G401 (cell line): ENCODE data around the gene C3. TPM values are rescaled to one million over a fixed set of nuclear protein-coding genes. Genes with fewer than 3 reads are reported as not detected.
A peak's percentile ranks its signal among the peaks of the same experiment; 100 is the strongest.
"Not testable (repeated sequence)": the region's sequence is repeated elsewhere in the genome, so short reads cannot be mapped to it uniquely, and the experiment has no call there.

Experiments
- DNase-seq: peaks from one replicate; pipeline ENCODE4 v3.0.0-alpha.2; 2015; ENCODE audit warnings: low spot score
- in situ Hi-C: cut with HindIII; loops from 2 replicates; pipeline ENCODE4 v1.10.0; 2016; ENCODE audit warnings: low sequenced_read_pairs, mixed read lengths
- total RNA-seq: library from RNA; depleted of rRNA; stranded (reverse); fragments of >200 nt; shearing (Covaris generic); gene quantifications from 2 replicates; pipeline ENCODE4 v1.2.3, GENCODE V29; 2014; rRNA removed

The C3 gene
- total RNA-seq, 1 experiment from 2014 or later = 2.1 TPM

GRCh38 chr19:6651965-6652804 lies 68.3 kb downstream of the C3 start:
- DNase-seq = no peak
- in situ Hi-C loops = no loop called here

DNA sequence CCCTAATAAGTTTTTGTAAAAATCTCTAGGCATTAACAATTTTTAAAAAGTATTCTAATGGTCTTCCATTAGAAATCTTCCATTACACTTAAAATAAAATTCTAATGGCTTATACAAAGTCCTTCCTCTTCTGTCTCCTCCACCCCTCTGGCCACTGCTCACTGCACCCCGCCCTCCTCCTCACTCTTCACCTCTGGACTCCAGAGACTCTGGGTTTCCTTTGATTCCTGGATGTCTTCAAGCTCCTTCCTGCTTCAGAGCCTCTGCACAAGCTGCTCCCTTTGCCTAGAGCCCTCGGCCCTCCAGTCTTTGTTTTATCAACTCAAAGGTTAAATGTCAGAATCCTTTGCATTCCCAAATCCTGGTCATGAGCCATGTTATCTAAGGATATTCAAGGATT lies 71.3 kb downstream of the C3 start:
- DNase-seq = no peak
- in situ Hi-C loops = no loop called here

DNA sequence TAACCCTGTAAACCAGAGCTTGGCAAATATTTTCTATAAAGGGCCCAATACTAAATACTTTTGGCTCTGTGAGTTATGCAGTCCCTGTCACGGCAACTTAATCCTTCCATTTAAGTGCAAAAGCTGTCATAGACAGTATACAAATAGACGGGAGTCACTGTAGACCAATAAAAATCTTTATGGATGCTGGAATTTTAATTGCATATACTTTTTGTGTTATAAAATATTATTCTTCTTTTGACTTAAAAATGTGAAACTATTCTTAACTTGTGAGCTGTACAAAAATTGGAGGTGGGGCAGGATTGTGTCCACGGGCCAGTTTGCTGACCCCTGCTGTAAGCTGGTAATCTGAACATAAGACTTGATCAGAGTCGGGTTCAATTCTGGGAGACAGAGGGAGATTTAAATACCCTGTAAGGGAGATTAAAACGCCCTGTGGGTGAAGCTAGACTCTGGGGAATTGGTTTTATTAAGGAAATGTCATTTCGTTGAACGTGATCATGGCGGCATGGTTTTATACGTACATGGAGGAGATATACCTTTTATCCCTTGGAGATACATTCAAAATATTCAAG lies 72.2 kb downstream of the C3 start:
- in situ Hi-C loops = no loop called here
- no peak for DNase-seq

- no peak for DNase-seq
- in situ Hi-C loops = no loop called here
These were observed 75.7 kb downstream of the C3 start for GRCh38 chr19:6644796-6645195.

DNA sequence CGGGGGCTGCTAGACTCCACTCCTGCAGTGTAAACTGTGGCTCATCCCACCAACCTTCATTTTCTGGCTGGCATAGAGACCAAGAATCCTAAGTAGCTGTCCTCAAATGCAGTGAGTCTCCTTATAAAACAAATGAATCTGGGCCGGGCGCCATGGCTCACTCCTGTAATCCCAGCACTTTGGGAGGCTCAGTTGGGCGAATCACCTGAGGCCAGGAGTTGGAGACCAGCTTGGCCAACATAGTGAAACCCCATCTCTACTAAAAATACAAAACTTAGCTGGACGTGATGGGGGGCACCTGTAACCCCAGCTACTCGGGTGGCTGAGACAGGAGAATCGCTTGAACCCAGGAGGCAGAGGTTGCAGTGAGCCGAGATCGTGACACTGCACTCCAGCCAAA lies 80.1 kb downstream of the C3 start:
- DNase-seq, in situ Hi-C loops: not testable (repeated sequence)

DNA sequence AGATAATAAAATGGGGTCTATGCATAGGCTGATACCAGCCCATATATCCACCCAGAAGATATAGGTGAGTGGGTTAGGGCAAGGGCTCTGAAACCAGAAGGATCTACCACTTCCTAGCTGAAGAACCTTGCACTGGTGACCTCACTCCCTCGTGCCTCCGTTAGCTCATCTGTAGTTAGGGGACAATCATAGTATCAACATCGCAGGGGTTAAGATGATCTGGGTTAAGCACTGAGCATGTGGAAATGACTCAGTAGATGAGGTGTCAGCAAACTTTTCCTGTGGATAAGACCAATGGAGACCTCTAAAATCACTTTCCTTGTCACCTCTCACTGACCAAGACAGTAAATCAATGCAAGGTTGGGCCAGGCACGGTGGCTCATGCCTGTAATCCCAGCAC lies 81.0 kb downstream of the C3 start:
- no peak for DNase-seq
- in situ Hi-C loops = no loop called here

GRCh38 chr19:6633456-6633813 lies 87.0 kb downstream of the C3 start:
- DNase-seq, in situ Hi-C loops: not testable (repeated sequence)

DNA sequence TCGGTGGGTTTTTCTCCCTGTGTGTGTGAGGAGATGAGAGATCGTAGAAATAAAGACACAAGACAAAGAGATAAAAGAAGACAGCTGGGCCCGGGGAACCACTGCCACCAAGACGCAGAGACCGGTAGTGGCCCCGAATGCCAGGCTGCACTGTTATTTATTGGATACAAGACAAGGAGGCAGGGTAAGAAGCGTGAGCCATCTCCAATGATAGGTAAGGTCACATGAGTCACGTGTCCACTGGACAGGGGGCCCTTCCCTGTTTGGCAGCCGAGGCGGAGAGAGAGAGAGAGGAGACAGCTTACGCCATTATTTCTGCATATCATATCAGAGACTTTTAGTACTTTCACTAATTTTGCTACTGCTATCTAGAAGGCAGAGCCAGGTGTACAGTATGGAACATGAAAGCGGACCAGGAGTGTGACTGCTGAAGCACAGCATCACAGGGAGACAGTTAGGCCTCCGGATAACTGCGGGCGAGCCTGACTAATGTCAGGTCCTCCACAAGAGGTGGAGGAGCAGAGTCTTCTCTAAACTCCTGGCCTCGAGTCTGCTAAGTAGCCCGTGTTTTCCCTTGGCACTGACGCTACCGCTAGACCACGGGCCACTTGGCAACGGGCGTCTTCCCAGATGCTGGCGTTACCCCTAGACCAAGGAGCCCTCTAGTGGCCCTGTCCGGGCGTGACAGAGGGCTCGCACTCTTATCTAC lies 87.5 kb downstream of the C3 start:
- in situ Hi-C loops = not testable (repeated sequence)
- DNase-seq = peak; percentile 76

DNA sequence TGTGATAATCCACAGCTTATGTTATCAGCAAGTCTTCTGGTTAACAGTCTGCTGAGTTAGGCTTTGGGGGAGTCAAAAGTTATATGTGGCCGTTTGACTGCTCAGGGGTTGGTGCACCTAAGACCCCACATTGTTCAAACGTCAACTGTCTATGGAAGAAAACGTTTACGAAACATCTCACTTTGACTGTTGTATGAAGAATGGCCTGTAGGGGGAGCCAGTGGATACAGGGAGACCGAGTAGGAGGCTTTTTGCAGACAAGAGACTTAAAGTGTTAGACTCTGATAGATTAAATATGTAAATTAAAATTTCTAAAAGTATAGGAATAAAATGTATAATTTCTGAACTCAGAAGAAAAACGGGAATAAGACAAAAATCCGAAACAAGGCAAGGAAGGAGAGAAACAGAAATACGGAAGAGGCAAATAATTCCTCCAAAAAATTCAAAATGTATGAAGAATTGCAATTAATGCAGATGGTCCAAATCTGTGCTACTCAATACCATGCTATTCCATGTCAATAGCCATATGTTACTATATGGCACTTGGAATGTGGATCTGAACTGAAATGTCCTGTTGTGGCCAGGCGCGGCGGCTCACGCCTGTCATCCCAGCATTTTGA lies 88.3 kb downstream of the C3 start:
- peak; percentile 79 for DNase-seq
- in situ Hi-C loops = no loop called here

Other genes starting within 250 kb of the C3 start
- gene DENND1C, start 238.9 kb downstream of the C3 start, total RNA-seq = not detected in 2 replicates
- 2.1 and 3.3 TPM in 2 replicates for gene TUBB4A, start 218.3 kb downstream of the C3 start, total RNA-seq
- gene TNFSF9, start 189.6 kb downstream of the C3 start, total RNA-seq = 39.0 and 60.2 TPM in 2 replicates
- 131 and 143 TPM in 2 replicates for gene CD70, start 129.5 kb downstream of the C3 start, total RNA-seq
- not detected in 2 replicates for gene TNFSF14, start 50.5 kb downstream of the C3 start, total RNA-seq
- gene GPR108, start 16.9 kb upstream of the C3 start, total RNA-seq = 27.5 and 34.7 TPM in 2 replicates
- 74.8 and 108 TPM in 2 replicates for gene TRIP10, start 19.0 kb upstream of the C3 start, total RNA-seq
- gene SH2D3A, start 46.8 kb upstream of the C3 start, total RNA-seq = 12.2 and 16.1 TPM in 2 replicates
- gene VAV1, start 52.1 kb upstream of the C3 start, total RNA-seq = not detected in 2 replicates
- gene ADGRE1, start 166.9 kb upstream of the C3 start, total RNA-seq = not detected in 2 replicates